ENCODE results near the gene POLA1.

POLA1 gene

GRCh38 chrX:24728530-24728929 is 34.8 kb downstream of the POLA1 start:
- Histone ChIP-seq H3K36me3 (ENCODE audit: control insufficient read depth in 2 of 2, insufficient read depth in 1 of 2, low read length in 2 of 2) (peaks cover 43 to 74% of the 10 kb centered on the region in 2 experiments), H3K9me3 (ENCODE audit: control insufficient read depth, insufficient read depth, low read depth, low read length) (no peaks in the 10 kb centered on the region), H3K4me3 (ENCODE audit: low read depth, low read length) (no peak overlapping the region), H3K27ac (ENCODE audit: extremely low read depth, low read depth, low read length) (no peak overlapping the region), H3K4me1 (ENCODE audit: control insufficient read depth, insufficient read depth, low read length) (no peaks in the 10 kb centered on the region)
- TF ChIP-seq ZNF707 (tag by site-specific recombination; IDR thresholded peaks at IDR 0.05) (no peak), ZNF549 (tag by site-specific recombination; IDR thresholded peaks at IDR 0.05) (no peak), ZNF777 (tag by site-specific recombination; IDR thresholded peaks at IDR 0.05; ENCODE audit: borderline replicate concordance) (no peak), ZBTB49 (tag by site-specific recombination; IDR thresholded peaks at IDR 0.05; ENCODE audit: low read depth) (no peak), ZNF423 (tag by site-specific recombination; IDR thresholded peaks at IDR 0.05) (no peak), ZFP41 (tag by site-specific recombination; IDR thresholded peaks at IDR 0.05; ENCODE audit: borderline replicate concordance) (no peak), ZNF510 (tag by site-specific recombination; IDR thresholded peaks at IDR 0.05; ENCODE audit: insufficient replicate concordance) (no peak), ZNF623 (tag by site-specific recombination; IDR thresholded peaks at IDR 0.05) (no peak)
- TF ChIP-seq, protein P1, sequence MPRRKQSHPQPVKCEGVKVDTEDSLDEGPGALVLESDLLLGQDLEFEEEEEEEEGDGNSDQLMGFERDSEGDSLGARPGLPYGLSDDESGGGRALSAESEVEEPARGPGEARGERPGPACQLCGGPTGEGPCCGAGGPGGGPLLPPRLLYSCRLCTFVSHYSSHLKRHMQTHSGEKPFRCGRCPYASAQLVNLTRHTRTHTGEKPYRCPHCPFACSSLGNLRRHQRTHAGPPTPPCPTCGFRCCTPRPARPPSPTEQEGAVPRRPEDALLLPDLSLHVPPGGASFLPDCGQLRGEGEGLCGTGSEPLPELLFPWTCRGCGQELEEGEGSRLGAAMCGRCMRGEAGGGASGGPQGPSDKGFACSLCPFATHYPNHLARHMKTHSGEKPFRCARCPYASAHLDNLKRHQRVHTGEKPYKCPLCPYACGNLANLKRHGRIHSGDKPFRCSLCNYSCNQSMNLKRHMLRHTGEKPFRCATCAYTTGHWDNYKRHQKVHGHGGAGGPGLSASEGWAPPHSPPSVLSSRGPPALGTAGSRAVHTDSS (tag by site-specific recombination; IDR thresholded peaks at IDR 0.05) = no peak
- CTCF ChIA-PET = interaction anchor here (0.6 kb wide), 1 partner anchor 230 kb away, joined by 4 read pairs; no protein-coding TSS in a partner anchor
- POLR2A ChIA-PET = no interaction called here

GRCh38 chrX:24732766-24733500 is 39.2 kb downstream of the POLA1 start:
- no peaks in the 10 kb centered on the region for H3K9me3 ChIP-seq (ENCODE audit: control insufficient read depth, insufficient read depth, low read depth, low read length)
- H3K4me1 ChIP-seq (ENCODE audit: control insufficient read depth, insufficient read depth, low read length) = no peaks in the 10 kb centered on the region
- CTCF ChIA-PET = interaction anchor here (0.7 to 1.4 kb wide), 2 partner anchors 20 to 474 kb away, joined by 3 to 4 read pairs; no protein-coding TSS in a partner anchor
- POLR2A ChIA-PET = no interaction called here
- no peak overlapping the region for H3K4me3 ChIP-seq (ENCODE audit: low read depth, low read length)
- no peak overlapping the region for H3K27ac ChIP-seq (ENCODE audit: extremely low read depth, low read depth, low read length)
- TF ChIP-seq GLI4 (tag by site-specific recombination; IDR thresholded peaks at IDR 0.05) = no peak
- no peak for TF ChIP-seq RBAK (tag by site-specific recombination; IDR thresholded peaks at IDR 0.05)
- TF ChIP-seq ZFP69B (tag by site-specific recombination; IDR thresholded peaks at IDR 0.05) = no peak
- peaks cover 26 to 60% of the 10 kb centered on the region in 2 experiments for H3K36me3 ChIP-seq (ENCODE audit: control insufficient read depth in 2 of 2, insufficient read depth in 1 of 2, low read length in 2 of 2)

DNA sequence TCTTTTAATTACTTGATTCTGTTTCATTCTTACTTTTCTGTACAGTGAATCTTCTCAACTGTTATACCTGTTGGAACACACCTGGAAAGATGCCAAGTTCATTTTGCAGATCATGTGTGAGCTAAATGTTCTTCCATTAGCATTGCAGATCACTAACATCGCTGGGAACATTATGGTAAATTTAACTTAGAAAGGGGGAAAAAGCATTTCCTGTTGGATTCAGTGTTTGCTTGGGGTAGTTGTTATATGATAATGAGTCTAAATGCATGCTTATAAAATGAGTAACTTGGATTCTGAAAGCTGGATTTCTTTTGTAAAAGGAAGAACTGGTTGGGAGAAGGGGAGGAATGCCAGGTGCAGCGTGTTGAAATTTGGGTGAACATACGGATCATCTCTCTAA is 47.6 kb downstream of the POLA1 start:
- Histone ChIP-seq H3K27ac (ENCODE audit: extremely low read depth, low read depth, low read length) (no peak overlapping the region), H3K9me3 (ENCODE audit: control insufficient read depth, insufficient read depth, low read depth, low read length) (no peaks in the 10 kb centered on the region), H3K36me3 (ENCODE audit: control insufficient read depth in 2 of 2, insufficient read depth in 1 of 2, low read length in 2 of 2) (peaks cover 34 to 74% of the 10 kb centered on the region in 2 experiments), H3K4me1 (ENCODE audit: control insufficient read depth, insufficient read depth, low read length) (no peaks in the 10 kb centered on the region), H3K4me3 (ENCODE audit: low read depth, low read length) (no peak overlapping the region)
- POLR2A ChIA-PET = no interaction called here
- CTCF ChIA-PET = interaction anchor here (0.6 to 1.5 kb wide), 5 partner anchors 11 to 185 kb away, joined by 4 to 10 read pairs (median 4); no protein-coding TSS in a partner anchor
- TF ChIP-seq ZNF76 (tag by site-specific recombination; IDR thresholded peaks at IDR 0.05; ENCODE audit: borderline replicate concordance, low read depth) = no peak
- TF ChIP-seq ZFP41 (tag by site-specific recombination; IDR thresholded peaks at IDR 0.05; ENCODE audit: borderline replicate concordance) = no peak
- TF ChIP-seq ZNF18 (tag by site-specific recombination; IDR thresholded peaks at IDR 0.05) = no peak
- TF ChIP-seq ZNF426 (tag by site-specific recombination; IDR thresholded peaks at IDR 0.05) = no peak
- no peak for TF ChIP-seq ZIC2 (tag by site-specific recombination; IDR thresholded peaks at IDR 0.05)
- TF ChIP-seq, protein P2, sequence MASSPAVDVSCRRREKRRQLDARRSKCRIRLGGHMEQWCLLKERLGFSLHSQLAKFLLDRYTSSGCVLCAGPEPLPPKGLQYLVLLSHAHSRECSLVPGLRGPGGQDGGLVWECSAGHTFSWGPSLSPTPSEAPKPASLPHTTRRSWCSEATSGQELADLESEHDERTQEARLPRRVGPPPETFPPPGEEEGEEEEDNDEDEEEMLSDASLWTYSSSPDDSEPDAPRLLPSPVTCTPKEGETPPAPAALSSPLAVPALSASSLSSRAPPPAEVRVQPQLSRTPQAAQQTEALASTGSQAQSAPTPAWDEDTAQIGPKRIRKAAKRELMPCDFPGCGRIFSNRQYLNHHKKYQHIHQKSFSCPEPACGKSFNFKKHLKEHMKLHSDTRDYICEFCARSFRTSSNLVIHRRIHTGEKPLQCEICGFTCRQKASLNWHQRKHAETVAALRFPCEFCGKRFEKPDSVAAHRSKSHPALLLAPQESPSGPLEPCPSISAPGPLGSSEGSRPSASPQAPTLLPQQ (tag by site-specific recombination; IDR thresholded peaks at IDR 0.05) = no peak
- TF ChIP-seq ZNF626 (tag by site-specific recombination; IDR thresholded peaks at IDR 0.05) = no peak
- TF ChIP-seq, protein P3, sequence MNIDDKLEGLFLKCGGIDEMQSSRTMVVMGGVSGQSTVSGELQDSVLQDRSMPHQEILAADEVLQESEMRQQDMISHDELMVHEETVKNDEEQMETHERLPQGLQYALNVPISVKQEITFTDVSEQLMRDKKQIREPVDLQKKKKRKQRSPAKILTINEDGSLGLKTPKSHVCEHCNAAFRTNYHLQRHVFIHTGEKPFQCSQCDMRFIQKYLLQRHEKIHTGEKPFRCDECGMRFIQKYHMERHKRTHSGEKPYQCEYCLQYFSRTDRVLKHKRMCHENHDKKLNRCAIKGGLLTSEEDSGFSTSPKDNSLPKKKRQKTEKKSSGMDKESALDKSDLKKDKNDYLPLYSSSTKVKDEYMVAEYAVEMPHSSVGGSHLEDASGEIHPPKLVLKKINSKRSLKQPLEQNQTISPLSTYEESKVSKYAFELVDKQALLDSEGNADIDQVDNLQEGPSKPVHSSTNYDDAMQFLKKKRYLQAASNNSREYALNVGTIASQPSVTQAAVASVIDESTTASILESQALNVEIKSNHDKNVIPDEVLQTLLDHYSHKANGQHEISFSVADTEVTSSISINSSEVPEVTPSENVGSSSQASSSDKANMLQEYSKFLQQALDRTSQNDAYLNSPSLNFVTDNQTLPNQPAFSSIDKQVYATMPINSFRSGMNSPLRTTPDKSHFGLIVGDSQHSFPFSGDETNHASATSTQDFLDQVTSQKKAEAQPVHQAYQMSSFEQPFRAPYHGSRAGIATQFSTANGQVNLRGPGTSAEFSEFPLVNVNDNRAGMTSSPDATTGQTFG (tag by site-specific recombination; IDR thresholded peaks at IDR 0.05; ENCODE audit: borderline replicate concordance) = no peak
- TF ChIP-seq EGR2 (tag by site-specific recombination; IDR thresholded peaks at IDR 0.05; ENCODE audit: low read depth) = no peak
- TF ChIP-seq YY2 (tag by site-specific recombination; IDR thresholded peaks at IDR 0.05) = no peak
